CMK (cell line): ENCODE measurements around the gene TSNAX.

Experiments
- DNase-seq: peaks from one replicate; pipeline ENCODE4 v3.0.0-alpha.2; 2010; ENCODE audit warnings: low read depth

The TSNAX gene

GRCh38 chr1:231603598-231604275 lies 75.3 kb downstream of the TSNAX start:
- DNase-seq = no peak

- DNase-seq = no peak
These were observed 75.8 kb downstream of the TSNAX start for GRCh38 chr1:231604276-231604621.

GRCh38 chr1:231605149-231606100 lies 77.0 kb downstream of the TSNAX start:
- no peak for DNase-seq

- no peak for DNase-seq
These were observed 78.2 kb downstream of the TSNAX start for GRCh38 chr1:231606712-231607111.

- DNase-seq = no peak
These were observed 81.9 kb downstream of the TSNAX start for GRCh38 chr1:231610388-231610787.

- no peak for DNase-seq
These were observed 82.6 kb downstream of the TSNAX start for GRCh38 chr1:231611111-231611510.

- DNase-seq = no peak
These were observed 83.4 kb downstream of the TSNAX start for GRCh38 chr1:231611851-231612250.

- DNase-seq = no peak
These were observed 84.1 kb downstream of the TSNAX start for GRCh38 chr1:231612393-231613089.

GRCh38 chr1:231613419-231614349 lies 85.2 kb downstream of the TSNAX start:
- DNase-seq = no peak
